Stimulated activated CD4-positive, alpha-beta T cell treated with anti-CD3 and anti-CD28 coated beads, Interleukin-4, amount 100 ng/mL, for 1 hour (primary cell): ENCODE data around the gene FXYD5.
"Not testable (repeated sequence)": the region's sequence is repeated elsewhere in the genome, so short reads cannot be mapped to it uniquely, and the experiment has no call there.

ENCODE experiments used
- DNase-seq: peaks from one replicate; pipeline ENCODE4 v3.0.0-alpha.2; 2020

FXYD5 gene

GRCh38 chr19:35140207-35140961 lies 14.2 kb upstream of the FXYD5 start:
- no peak for DNase-seq

GRCh38 chr19:35140962-35141836 lies 13.3 kb upstream of the FXYD5 start:
- DNase-seq, result peak; percentile 98

- no peak for DNase-seq
These were observed 12.5 kb upstream of the FXYD5 start for GRCh38 chr19:35141837-35142605.

- peak; percentile 71 for DNase-seq
These were observed 11.8 kb upstream of the FXYD5 start for GRCh38 chr19:35142606-35143230.

- no peak for DNase-seq
These were observed 11.3 kb upstream of the FXYD5 start, which contains the start of gene FXYD7 for GRCh38 chr19:35143231-35143715. TSS of gene FXYD7 (plus strand) at chr19:35143255. CDS start at chr19:35143334, 79 bp downstream.

GRCh38 chr19:35143818-35144217 lies 10.7 kb upstream of the FXYD5 start:
- no peak for DNase-seq

- no peak for DNase-seq
These were observed 10.3 kb upstream of the FXYD5 start for GRCh38 chr19:35144259-35144599.

GRCh38 chr19:35144600-35145436 lies 9.7 kb upstream of the FXYD5 start:
- no peak for DNase-seq

- DNase-seq, result no peak
These were observed 7.6 kb upstream of the FXYD5 start for GRCh38 chr19:35146746-35147459.

GRCh38 chr19:35149463-35149862 lies 5.1 kb upstream of the FXYD5 start:
- no peak for DNase-seq

- no peak for DNase-seq
These were observed 4.1 kb upstream of the FXYD5 start for GRCh38 chr19:35150445-35150844.

GRCh38 chr19:35151273-35152065 lies 3.1 kb upstream of the FXYD5 start:
- DNase-seq, result no peak

GRCh38 chr19:35153129-35153522 lies 1.4 kb upstream of the FXYD5 start:
- DNase-seq, result not testable (repeated sequence)

GRCh38 chr19:35153701-35154524 lies 622 bp upstream of the FXYD5 start:
- DNase-seq, result peak; percentile 79

- peak; percentile 37 for DNase-seq
These were observed 906 bp downstream of the FXYD5 start for GRCh38 chr19:35155441-35155840.

GRCh38 chr19:35155981-35156672 lies 1.6 kb downstream of the FXYD5 start:
- DNase-seq, result no peak

GRCh38 chr19:35156673-35157014 lies 2.1 kb downstream of the FXYD5 start:
- no peak for DNase-seq

- DNase-seq, result no peak
These were observed 2.9 kb downstream of the FXYD5 start for GRCh38 chr19:35157431-35157830.

GRCh38 chr19:35159606-35160005 lies 5.1 kb downstream of the FXYD5 start:
- DNase-seq, result no peak
